ENCODE measurements around the gene DDX51. TPM values are rescaled to one million over a fixed set of nuclear protein-coding genes. Genes with fewer than 3 reads are reported as not detected.

Gene DDX51
- total and polyA plus RNA-seq, 2 of the 4 experiments (the other 2 are of a cell fraction) = 3.8 to 14.5 TPM

DNA sequence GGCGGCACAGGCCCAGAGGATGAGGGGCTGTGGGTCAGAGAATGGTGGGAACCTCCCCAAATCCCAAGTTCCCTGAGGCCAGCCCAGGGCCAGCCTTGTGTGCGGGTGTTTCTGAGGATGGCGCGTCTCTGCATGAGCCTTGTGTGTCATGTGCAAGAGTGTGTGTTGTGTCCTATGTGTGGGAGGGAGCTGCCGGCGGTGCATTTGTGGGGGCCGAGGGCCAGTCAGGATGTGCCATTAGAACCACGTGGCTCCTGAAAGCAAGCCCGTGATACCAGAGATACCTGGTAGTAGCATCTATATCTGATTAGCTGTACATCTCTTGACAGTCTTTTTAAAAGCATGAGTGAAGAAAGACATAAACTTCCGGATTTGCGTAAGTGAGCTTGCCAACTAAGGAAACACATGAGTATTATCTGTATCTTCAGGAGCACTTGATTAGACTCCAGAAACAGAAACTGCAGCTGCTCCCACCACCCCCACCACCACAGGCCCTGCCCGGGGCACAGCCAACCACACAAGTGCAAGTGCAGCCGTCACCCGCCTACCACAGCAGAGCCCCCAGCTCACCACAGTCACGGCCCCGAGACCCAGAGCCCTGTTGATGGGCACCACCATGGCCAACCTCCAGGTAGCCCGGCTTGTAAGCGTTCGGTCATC is 19.2 kb downstream of the DDX51 start:
- Histone ChIP-seq H3K9me1 (ENCODE audit: insufficient read depth, low read length) (no peaks in the 10 kb centered on the region), H2AFZ (replicated peaks; ENCODE audit: low read length, poor library complexity) (no peak overlapping the region), H3K36me3 (ENCODE audit: control insufficient read depth, insufficient read depth, low read length) (peaks cover 43% of the 10 kb centered on the region), H4K91ac (ENCODE audit: insufficient read depth, low read depth, low read length) (no peak overlapping the region), H4K5ac (ENCODE audit: low read depth, low read length) (no peak overlapping the region), H3K27me3 (ENCODE audit: control insufficient read depth, insufficient read depth, low read length) (no peaks in the 10 kb centered on the region), H2BK120ac (ENCODE audit: low read depth, low read length) (no peak overlapping the region), H2BK15ac (ENCODE audit: low read depth, low read length) (no peak overlapping the region), H3K79me1 (ENCODE audit: low read depth in 1 of 2, low read length in 2 of 2) (no peaks in the 10 kb centered on the region), H3K56ac (ENCODE audit: extremely low read depth, insufficient read depth, low read length) (no peak overlapping the region), H2AK9ac (replicated peaks; ENCODE audit: low read depth, low read length, poor library complexity) (no peak overlapping the region), H3K23ac (ENCODE audit: low read depth, low read length) (no peak overlapping the region), H3K4me2 (ENCODE audit: low read depth, low read length) (no peak overlapping the region), H2BK20ac (ENCODE audit: low read depth, low read length) (no peak overlapping the region), H3K4me1 (ENCODE audit: control insufficient read depth, insufficient read depth, low read length) (no peaks in the 10 kb centered on the region), H3K4ac (ENCODE audit: low read depth, low read length) (no peak overlapping the region), H4K8ac (ENCODE audit: low read depth in 2 of 2, low read length in 2 of 2) (no peak overlapping the region), H4K20me1 (ENCODE audit: insufficient read depth, low read length) (no peaks in the 10 kb centered on the region), H3K4me3 (ENCODE audit: insufficient read depth, low read depth, low read length) (no peak overlapping the region), H2AK5ac (ENCODE audit: low read depth, low read length) (no peak overlapping the region), H3K9ac (ENCODE audit: low read depth, low read length) (no peak overlapping the region), H3K27ac (ENCODE audit: insufficient read depth, low read length) (no peak overlapping the region), H3K9me3 (ENCODE audit: control insufficient read depth, insufficient read depth, low read length) (peaks cover 2% of the 10 kb centered on the region; the same call in 1 of the 2 replicates), H3K14ac (replicated peaks; ENCODE audit: low read depth, low read length) (no peak overlapping the region), H3K18ac (ENCODE audit: low read depth, low read length) (no peak overlapping the region), H2BK5ac (ENCODE audit: low read depth, low read length, poor library complexity, severe bottlenecking) (no peak overlapping the region)
- ATAC-seq (ENCODE audit: low read depth) (no peak), DNase-seq (no peak)
- no peak for TF ChIP-seq RAD21 (IDR thresholded peaks at IDR 0.05; ENCODE audit: low read length)
- CTCF ChIA-PET = no interaction called here
- WGBS, 2 experiments (ENCODE audit: extremely low coverage in 2 of 2, insufficient read length in 1 of 2) = 98% methylated on average over 6 of the region's 19 CpGs; no CpG with 5 or more reads in 1 of the 2 experiments
- POLR2A ChIA-PET (ENCODE audit: unreplicated experiment) = interaction anchor here (0.6 kb wide), 1 partner anchor 19 kb away, joined by 6 read pairs; no protein-coding TSS in a partner anchor
- dilution Hi-C loops (cut with HindIII; ENCODE audit: low sequenced_read_pairs, unreplicated experiment) = no loop called here
- intact Hi-C loops (cut with micrococcal nuclease) = no loop called here
- BruUV-seq (replicated peaks) = no TSS peak
- in situ Hi-C loops (cut with MboI; ENCODE audit: low sequenced_read_pairs) = no loop called here
